Stimulated activated CD8-positive, alpha-beta memory T cell treated with anti-CD3 and anti-CD28 coated beads, Interleukin-15, amount 100 ng/mL, for 4 hours (primary cell): ENCODE measurements around the gene FZR1.
"Not testable (repeated sequence)": the region's sequence is repeated elsewhere in the genome, so short reads cannot be mapped to it uniquely, and the experiment has no call there.

Experiments
- DNase-seq, 2 donors: peaks; one replicate each; pipeline ENCODE4 v3.0.0-alpha.2; 2020; ENCODE audit warnings: low read depth in 2 of 2

The FZR1 gene

GRCh38 chr19:3514930-3515329 lies 8.8 kb downstream of the FZR1 start:
- no peak for DNase-seq

GRCh38 chr19:3515891-3516422 lies 9.8 kb downstream of the FZR1 start:
- no peak for DNase-seq

- DNase-seq = no peak
Observed at GRCh38 chr19:3516675-3517207, 10.6 kb downstream of the FZR1 start.

- DNase-seq = no peak
Observed at GRCh38 chr19:3517638-3518037, 11.5 kb downstream of the FZR1 start.

GRCh38 chr19:3518255-3518654 lies 12.1 kb downstream of the FZR1 start:
- DNase-seq = no peak

GRCh38 chr19:3518659-3519058 lies 12.5 kb downstream of the FZR1 start:
- DNase-seq = no peak

- no peak for DNase-seq
Observed at GRCh38 chr19:3519126-3519525, 13.0 kb downstream of the FZR1 start.

- no peak for DNase-seq
Observed at GRCh38 chr19:3520166-3521103, 14.3 kb downstream of the FZR1 start.

GRCh38 chr19:3521104-3521445 lies 15.0 kb downstream of the FZR1 start:
- DNase-seq = no peak

GRCh38 chr19:3522421-3523360 lies 16.6 kb downstream of the FZR1 start:
- no peak for DNase-seq

- no peak for DNase-seq
Observed at GRCh38 chr19:3523361-3524077, 17.4 kb downstream of the FZR1 start.

GRCh38 chr19:3524078-3524842 lies 18.1 kb downstream of the FZR1 start:
- no peak for DNase-seq

GRCh38 chr19:3524904-3525451 lies 18.9 kb downstream of the FZR1 start:
- DNase-seq = no peak

- no peak for DNase-seq
Observed at GRCh38 chr19:3526507-3527237, 20.6 kb downstream of the FZR1 start.

GRCh38 chr19:3527238-3527910 lies 21.3 kb downstream of the FZR1 start:
- no peak for DNase-seq

- DNase-seq = no peak
Observed at GRCh38 chr19:3528080-3528479, 22.0 kb downstream of the FZR1 start.

GRCh38 chr19:3528539-3529211 lies 22.6 kb downstream of the FZR1 start:
- DNase-seq = no peak

GRCh38 chr19:3529299-3529698 lies 23.2 kb downstream of the FZR1 start:
- not testable (repeated sequence) for DNase-seq

- DNase-seq = no peak
Observed at GRCh38 chr19:3530389-3530788, 24.3 kb downstream of the FZR1 start.
